HUES6 (cell line): Measurements from ENCODE around the gene LHFPL6.

Source experiments
- H3K27ac ChIP-seq: 2 replicates; pipeline ENCODE4 v1.7.0; 2013; ENCODE audit warnings: low read depth, mild to moderate bottlenecking, low read length, inconsistent platforms
- H3K27me3 ChIP-seq: 2 replicates; pipeline ENCODE4 v1.6.1; 2013; ENCODE audit warnings: low read length; ENCODE audit not compliant: control insufficient read depth, insufficient read depth
- H3K36me3 ChIP-seq: 2 replicates; pipeline ENCODE4 v1.6.1; 2013; ENCODE audit warnings: low read length; ENCODE audit not compliant: control insufficient read depth, insufficient read depth
- H3K4me1 ChIP-seq: 2 replicates; pipeline ENCODE4 v1.6.1; 2013; ENCODE audit warnings: low read length; ENCODE audit not compliant: control insufficient read depth, insufficient read depth
- H3K4me3 ChIP-seq: 2 replicates; pipeline ENCODE4 v1.5.1; 2013; ENCODE audit warnings: low read depth, low read length
- H3K9ac ChIP-seq: one replicate; pipeline ENCODE4 v1.6.1; 2013; ENCODE audit warnings: mild to moderate bottlenecking, low read length
- H3K9me3 ChIP-seq: 2 replicates; pipeline ENCODE4 v1.6.1; 2013; ENCODE audit warnings: low read depth, low read length; ENCODE audit not compliant: control insufficient read depth, insufficient read depth

LHFPL6 gene

DNA sequence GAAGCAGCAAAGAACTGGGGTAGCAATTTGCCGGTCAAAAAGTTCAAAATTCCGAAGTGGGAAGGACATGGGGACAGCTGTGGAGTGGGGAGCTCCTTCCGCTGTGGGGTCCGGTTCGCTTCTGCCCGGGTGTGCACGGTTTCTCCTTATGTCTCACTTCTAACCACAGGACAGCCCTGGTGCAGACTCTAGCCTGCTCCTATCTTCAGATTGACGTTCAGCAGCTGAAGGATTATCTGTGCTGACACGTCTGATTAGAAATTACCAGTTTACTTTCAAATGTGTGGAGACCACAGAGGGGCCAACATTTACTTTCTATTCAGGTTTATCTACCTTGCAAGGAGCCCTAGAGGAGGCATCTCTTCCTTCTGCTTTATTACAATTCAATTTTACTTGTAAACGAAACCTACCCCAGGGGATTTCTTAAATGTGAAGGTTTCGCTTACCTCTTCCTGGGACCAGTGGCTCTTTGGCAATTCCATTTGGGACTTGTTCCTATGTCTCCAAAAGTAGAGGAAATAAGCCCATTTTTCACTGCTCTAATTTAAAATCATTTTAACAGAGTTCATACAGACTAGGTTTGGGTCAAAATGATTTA, 27.3 kb downstream of the LHFPL6 start:
- Histone ChIP-seq H3K27ac (no peak overlapping the region), H3K4me1 (peaks cover 16% of the 10 kb centered on the region), H3K36me3 (no peaks in the 10 kb centered on the region), H3K4me3 (no peak overlapping the region), H3K9ac (no peak overlapping the region), H3K9me3 (no peaks in the 10 kb centered on the region), H3K27me3 (no peaks in the 10 kb centered on the region)

DNA sequence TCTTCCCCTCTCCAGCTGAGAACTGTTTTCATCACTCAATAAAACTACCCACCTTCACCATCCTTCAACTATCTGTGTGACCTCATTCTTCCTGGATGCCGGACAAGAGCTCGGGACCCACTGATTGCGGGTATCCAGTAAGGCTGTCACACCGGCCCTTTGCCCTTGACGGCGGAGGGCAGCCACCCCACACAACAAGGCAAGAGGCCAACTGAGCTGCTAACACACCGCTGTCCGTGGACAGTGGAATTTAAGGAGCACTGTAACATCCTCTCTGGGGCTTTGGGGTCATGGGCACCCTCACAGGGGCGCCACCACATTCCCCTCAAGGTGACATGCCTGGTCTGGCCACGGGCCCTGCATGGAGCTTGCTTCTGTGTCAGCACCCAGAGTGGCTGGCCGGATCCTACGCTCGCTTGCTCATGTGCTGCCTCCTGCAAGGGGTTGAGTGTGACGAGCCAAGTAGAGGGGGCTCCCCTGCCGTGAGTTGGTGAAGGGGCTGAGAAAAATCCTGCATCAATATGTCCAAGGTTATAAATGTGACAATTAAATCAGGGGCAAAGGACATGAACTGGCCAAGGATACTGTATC, 31.4 kb downstream of the LHFPL6 start:
- no peaks in the 10 kb centered on the region for H3K27me3 ChIP-seq
- no peaks in the 10 kb centered on the region for H3K36me3 ChIP-seq
- H3K27ac ChIP-seq = no peak overlapping the region

DNA sequence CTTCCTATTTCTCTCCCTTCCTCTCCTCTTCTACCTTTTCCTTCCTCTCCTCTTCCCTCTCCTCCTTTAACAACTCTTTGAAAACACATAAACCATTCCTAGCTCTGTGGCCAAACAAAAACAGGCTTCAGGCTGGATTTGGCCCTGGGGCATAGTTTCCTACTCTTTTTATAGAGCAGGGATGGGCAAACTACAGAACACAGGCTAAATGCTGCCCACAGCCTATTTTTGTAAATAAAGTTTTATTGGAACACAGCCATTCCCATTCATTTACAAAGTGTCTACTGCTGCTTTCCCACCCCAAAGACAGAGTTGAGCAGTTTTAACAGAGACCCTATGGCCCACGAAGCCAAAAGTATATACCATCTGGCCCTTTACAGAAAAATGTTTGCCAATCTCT, 35.4 kb downstream of the LHFPL6 start:
- Histone ChIP-seq H3K27me3 (no peaks in the 10 kb centered on the region), H3K36me3 (no peaks in the 10 kb centered on the region), H3K27ac (no peak overlapping the region), H3K9me3 (no peaks in the 10 kb centered on the region), H3K9ac (no peak overlapping the region), H3K4me3 (no peak overlapping the region), H3K4me1 (peaks cover 41% of the 10 kb centered on the region)

More for the DNA sequence above, 31.4 kb downstream of the LHFPL6 start:
- no peak overlapping the region for H3K9ac ChIP-seq
- peaks cover 13% of the 10 kb centered on the region; the same call in 1 of the 2 replicates for H3K4me1 ChIP-seq
- no peak overlapping the region for H3K4me3 ChIP-seq
- H3K9me3 ChIP-seq = no peaks in the 10 kb centered on the region

DNA sequence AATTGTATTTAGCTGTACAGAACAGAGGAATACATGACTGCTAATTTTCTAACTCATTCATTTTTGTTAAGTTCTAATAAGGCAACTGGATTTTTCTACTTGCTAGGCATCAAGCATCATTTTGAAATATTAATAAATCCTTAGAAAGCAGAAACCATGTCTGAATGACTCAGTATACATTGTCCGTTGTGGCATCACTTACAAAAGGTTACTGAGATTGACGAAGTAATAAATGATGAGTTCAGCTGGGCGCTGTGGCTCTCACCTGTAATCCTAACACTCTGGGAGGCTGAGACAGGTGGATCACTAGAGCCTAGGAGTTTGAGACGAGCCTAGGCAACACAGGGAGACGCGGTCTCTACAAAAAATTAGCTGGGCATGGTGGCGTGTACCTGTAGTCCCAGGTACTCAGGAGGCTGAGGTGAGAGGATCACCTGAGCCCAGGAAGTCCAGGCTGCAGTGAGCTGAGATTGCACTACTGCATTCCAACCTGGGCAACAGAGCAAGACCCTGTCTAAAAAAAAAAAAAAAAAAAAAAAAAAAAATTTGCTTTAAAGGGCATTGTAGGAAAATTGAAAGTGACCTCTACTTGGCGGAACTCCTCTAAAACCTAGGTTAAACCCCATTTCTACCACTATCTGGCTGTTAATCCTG, 36.6 kb downstream of the LHFPL6 start:
- Histone ChIP-seq H3K36me3 (no peaks in the 10 kb centered on the region), H3K27ac (peak overlapping the region; percentile 91), H3K9ac (peak overlapping the region; percentile 27)

DNA sequence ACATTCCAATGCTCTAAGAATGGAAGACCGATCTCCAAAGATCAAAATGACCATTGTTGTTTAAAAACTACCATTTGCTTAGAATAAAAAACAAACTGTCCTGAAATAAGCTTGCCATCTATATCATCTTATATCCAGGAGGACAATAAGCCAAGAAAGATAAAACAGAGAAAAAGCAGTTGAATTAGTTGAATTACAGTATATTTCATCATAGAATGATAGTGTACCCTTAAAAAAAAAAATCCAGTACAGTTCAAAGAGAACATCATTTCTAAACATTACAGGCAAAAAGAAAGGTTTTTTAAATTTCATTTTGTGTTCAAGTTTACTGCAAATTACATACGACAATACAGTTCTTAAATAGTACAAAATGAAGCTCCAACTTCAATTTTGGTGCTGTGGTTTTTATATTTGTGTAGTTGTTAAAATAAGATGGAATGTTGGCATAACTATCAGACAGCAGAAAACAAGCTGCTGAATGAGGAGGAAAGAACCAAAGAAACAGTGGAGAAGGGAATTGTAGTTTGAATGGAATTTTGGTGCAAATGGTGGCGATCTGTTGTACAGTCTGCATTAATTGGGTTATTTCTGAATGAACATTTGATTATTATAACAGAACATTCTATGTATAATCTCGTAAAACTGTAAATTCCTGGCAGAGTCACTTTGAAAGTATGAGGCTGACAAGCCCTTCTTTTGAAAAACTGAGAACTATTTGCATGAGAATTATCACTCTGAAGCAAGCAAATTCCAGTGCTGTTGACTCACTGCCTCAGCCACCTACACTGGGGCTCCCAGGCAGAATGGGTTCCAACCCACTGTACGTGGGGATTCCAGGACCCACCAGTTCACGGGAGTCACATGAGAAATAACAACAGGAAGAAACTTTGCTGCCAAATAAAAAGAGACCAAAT, 37.7 kb downstream of the LHFPL6 start:
- Histone ChIP-seq H3K4me3 (peak overlapping the region; percentile 33; the same call in 1 of the 2 replicates), H3K9ac (peak overlapping the region; percentile 72)

More for the DNA sequence above, 36.6 kb downstream of the LHFPL6 start:
- H3K27me3 ChIP-seq = no peaks in the 10 kb centered on the region
- H3K4me1 ChIP-seq = peaks cover 41% of the 10 kb centered on the region
- no peaks in the 10 kb centered on the region for H3K9me3 ChIP-seq
- peak overlapping the region; percentile 28; the same call in 1 of the 2 replicates for H3K4me3 ChIP-seq

DNA sequence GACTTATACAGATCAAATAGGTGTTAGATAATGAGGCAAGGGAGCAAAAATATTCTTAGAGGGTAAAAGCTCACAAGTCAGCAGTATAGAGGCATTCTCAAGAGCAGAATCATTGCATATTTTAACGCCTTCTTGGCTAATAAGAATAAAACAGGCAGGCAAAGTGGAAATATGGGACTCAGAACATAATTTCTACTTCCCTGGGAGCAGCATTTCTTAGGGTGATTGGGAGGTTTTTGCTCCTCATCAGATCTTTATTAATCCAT, 39.6 kb downstream of the LHFPL6 start:
- Histone ChIP-seq H3K27me3 (no peaks in the 10 kb centered on the region), H3K9ac (no peak overlapping the region), H3K4me1 (peaks cover 46% of the 10 kb centered on the region), H3K9me3 (no peaks in the 10 kb centered on the region), H3K36me3 (no peaks in the 10 kb centered on the region), H3K27ac (no peak overlapping the region), H3K4me3 (no peak overlapping the region)

More for the DNA sequence above, 37.7 kb downstream of the LHFPL6 start:
- no peaks in the 10 kb centered on the region for H3K9me3 ChIP-seq
- H3K36me3 ChIP-seq = no peaks in the 10 kb centered on the region
- H3K4me1 ChIP-seq = peaks cover 41% of the 10 kb centered on the region
- H3K27me3 ChIP-seq = no peaks in the 10 kb centered on the region
- peak overlapping the region; percentile 91 for H3K27ac ChIP-seq

DNA sequence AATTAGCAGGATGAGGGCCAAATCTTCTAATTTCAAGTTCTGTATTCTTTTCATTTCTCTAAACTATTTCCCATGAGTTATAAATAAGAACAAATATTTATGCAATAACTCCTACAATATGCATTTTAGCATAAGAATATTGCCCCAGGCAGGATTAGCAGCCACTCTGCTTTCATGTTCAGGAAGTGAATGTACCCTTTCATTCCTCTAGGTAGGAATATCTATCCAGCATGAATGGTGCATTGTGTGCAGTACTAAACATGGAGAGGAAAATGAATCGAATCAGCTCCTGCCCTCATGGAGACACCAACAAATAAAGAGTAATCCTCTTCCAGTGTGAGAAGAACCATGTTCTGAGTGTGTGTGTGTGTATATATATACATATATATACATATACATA, 41.0 kb downstream of the LHFPL6 start:
- Histone ChIP-seq H3K36me3 (no peaks in the 10 kb centered on the region), H3K27ac (no peak overlapping the region), H3K4me1 (peaks cover 36% of the 10 kb centered on the region), H3K27me3 (no peaks in the 10 kb centered on the region), H3K9me3 (no peaks in the 10 kb centered on the region), H3K4me3 (no peak overlapping the region), H3K9ac (no peak overlapping the region)

DNA sequence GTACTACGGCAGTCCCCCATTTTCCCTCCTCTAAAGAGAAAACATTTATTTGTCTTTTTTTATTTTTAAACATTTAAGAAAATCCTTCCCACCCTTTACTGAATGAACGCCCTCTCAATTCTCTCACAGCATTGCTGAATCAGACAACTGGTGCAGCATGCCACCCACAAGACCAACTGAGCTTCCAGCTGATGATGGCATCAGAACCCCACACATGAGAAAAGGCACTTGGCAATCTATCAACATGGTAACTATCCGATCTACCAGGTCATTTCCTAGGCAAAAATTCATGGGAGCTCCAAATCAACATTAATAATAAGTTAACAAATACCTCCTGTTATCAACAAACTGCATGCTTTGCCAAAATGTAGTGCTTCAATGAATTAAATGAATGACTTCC, 43.1 kb downstream of the LHFPL6 start:
- H3K4me1 ChIP-seq = peaks cover 21% of the 10 kb centered on the region
- H3K27me3 ChIP-seq = no peaks in the 10 kb centered on the region
- H3K4me3 ChIP-seq = no peak overlapping the region

DNA sequence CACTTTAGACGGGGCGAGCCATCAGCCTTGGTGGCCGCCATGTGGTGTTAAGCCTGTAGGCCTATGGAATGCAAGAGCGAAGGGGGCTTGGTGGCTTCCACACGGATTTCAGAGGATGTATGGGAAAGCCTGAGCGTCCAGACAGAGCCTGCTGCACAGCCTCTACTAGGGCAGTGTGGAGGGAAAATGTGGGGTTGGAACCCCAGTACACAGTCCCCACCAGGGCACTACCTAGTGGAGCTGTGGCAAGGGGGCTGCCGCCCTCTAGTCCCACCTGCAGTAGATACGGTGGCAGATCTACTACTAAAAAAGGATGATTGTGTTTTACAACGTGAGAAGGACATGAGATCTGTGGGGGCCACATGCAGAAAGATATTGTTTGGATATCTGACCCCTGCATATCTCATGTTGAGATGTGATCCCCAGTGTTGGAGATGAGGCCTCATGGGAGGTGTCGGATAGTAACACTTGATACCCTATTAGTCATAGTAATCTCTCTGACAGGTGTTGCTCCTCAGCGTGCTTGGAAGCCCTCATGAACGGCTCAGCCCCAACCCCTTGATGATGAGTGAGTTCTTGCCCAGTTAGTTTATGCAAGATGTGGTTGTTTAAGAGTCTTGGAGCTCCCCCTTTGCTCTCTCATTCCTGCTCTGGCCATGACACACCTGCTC, 45.6 kb downstream of the LHFPL6 start:
- H3K27ac ChIP-seq = no peak overlapping the region
- no peaks in the 10 kb centered on the region for H3K27me3 ChIP-seq
- 0 out of 2 replicates have a peak, but pooled peaks cover 4% of the 10 kb centered on the region for H3K4me1 ChIP-seq
- no peak overlapping the region for H3K4me3 ChIP-seq
- H3K36me3 ChIP-seq = no peaks in the 10 kb centered on the region
- H3K9me3 ChIP-seq = no peaks in the 10 kb centered on the region
- no peak overlapping the region for H3K9ac ChIP-seq

More for the DNA sequence above, 43.1 kb downstream of the LHFPL6 start:
- H3K27ac ChIP-seq = no peak overlapping the region
- no peaks in the 10 kb centered on the region for H3K9me3 ChIP-seq
- H3K36me3 ChIP-seq = no peaks in the 10 kb centered on the region
- no peak overlapping the region for H3K9ac ChIP-seq

DNA sequence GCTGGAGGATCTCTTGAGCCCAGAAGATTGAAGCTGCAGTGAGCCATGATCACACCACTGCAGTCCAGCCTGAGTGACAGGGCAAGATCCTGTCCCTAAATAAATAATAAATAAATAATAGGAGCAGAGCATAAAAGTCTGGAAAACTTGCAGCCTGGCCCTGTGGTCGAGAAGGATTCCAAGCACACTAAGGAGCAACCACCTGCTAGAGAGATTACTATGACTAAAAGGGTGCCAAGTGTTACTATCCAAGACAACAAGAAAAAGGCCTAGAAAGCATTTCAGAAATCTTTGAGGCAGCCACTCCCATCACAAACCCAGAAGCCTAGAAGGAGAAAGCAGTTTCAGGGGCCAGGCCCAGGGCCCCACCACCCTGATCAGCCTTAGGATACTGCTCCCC, 46.1 kb downstream of the LHFPL6 start:
- H3K4me3 ChIP-seq = no peak overlapping the region
- no peaks in the 10 kb centered on the region for H3K36me3 ChIP-seq
- no peak overlapping the region for H3K9ac ChIP-seq
- 0 out of 2 replicates have a peak, but pooled peaks cover 4% of the 10 kb centered on the region for H3K4me1 ChIP-seq
- no peaks in the 10 kb centered on the region for H3K27me3 ChIP-seq
- H3K27ac ChIP-seq = no peak overlapping the region
- H3K9me3 ChIP-seq = no peaks in the 10 kb centered on the region
